Measurements from ENCODE around the gene PI4KB. TPM values are rescaled to one million over a fixed set of nuclear protein-coding genes. Genes with fewer than 3 reads are reported as not detected.

PI4KB gene
- total RNA-seq, 1 experiment from 2014 or later = 50.7 TPM

- BruUV-seq (replicated peaks) = no TSS peak
- Mint-ChIP-seq H3K4me3 (ENCODE audit: low read depth, unreplicated experiment) (no peak overlapping the region), H3K36me3 (ENCODE audit: insufficient read depth, unreplicated experiment) (peaks cover 19% of the 10 kb centered on the region), H3K27me3 (ENCODE audit: unreplicated experiment) (peaks cover 17% of the 10 kb centered on the region), H3K27ac (ENCODE audit: unreplicated experiment) (no peak overlapping the region), H3K4me1 (ENCODE audit: low read depth, unreplicated experiment) (peaks cover 33% of the 10 kb centered on the region), H3K9me3 (ENCODE audit: low read depth, unreplicated experiment) (peaks cover under 1% of the 10 kb centered on the region)
- intact Hi-C loops (cut with micrococcal nuclease; ENCODE audit: unreplicated experiment) = no loop called here
- DNase-seq = no peak
- TF ChIP-seq CTCF (IDR thresholded peaks at IDR 0.05; ENCODE audit: unreplicated experiment) = no peak
- CTCF ChIA-PET = no interaction called here
These were observed 41.4 kb upstream of the PI4KB start for GRCh38 chr1:151368393-151369301.

- BruUV-seq (replicated peaks) = no TSS peak
- H3K36me3 Mint-ChIP-seq (ENCODE audit: insufficient read depth, unreplicated experiment) = peaks cover 19% of the 10 kb centered on the region
- H3K9me3 Mint-ChIP-seq (ENCODE audit: low read depth, unreplicated experiment) = peaks cover 5% of the 10 kb centered on the region
- peaks cover 25% of the 10 kb centered on the region for H3K4me1 Mint-ChIP-seq (ENCODE audit: low read depth, unreplicated experiment)
- intact Hi-C loops (cut with micrococcal nuclease; ENCODE audit: unreplicated experiment) = no loop called here
- no peak overlapping the region for H3K27ac Mint-ChIP-seq (ENCODE audit: unreplicated experiment)
- no peak for DNase-seq
- CTCF ChIA-PET = interaction anchor here (0.7 kb wide), 1 partner anchor 7 kb away, joined by 3 read pairs; no protein-coding TSS in a partner anchor
- H3K4me3 Mint-ChIP-seq (ENCODE audit: low read depth, unreplicated experiment) = no peak overlapping the region
- peaks cover 17% of the 10 kb centered on the region for H3K27me3 Mint-ChIP-seq (ENCODE audit: unreplicated experiment)
- no peak for TF ChIP-seq CTCF (IDR thresholded peaks at IDR 0.05; ENCODE audit: unreplicated experiment)
These were observed 40.6 kb upstream of the PI4KB start for GRCh38 chr1:151367658-151368392.

GRCh38 chr1:151364996-151365395 is 37.8 kb upstream of the PI4KB start:
- no peak overlapping the region for H3K4me3 Mint-ChIP-seq (ENCODE audit: low read depth, unreplicated experiment)
- DNase-seq = no peak
- H3K4me1 Mint-ChIP-seq (ENCODE audit: low read depth, unreplicated experiment) = no peaks in the 10 kb centered on the region
- H3K27me3 Mint-ChIP-seq (ENCODE audit: unreplicated experiment) = peaks cover 17% of the 10 kb centered on the region
- peaks cover 4% of the 10 kb centered on the region for H3K36me3 Mint-ChIP-seq (ENCODE audit: insufficient read depth, unreplicated experiment)
- peak; percentile 36 for TF ChIP-seq CTCF (IDR thresholded peaks at IDR 0.05; ENCODE audit: unreplicated experiment)
- intact Hi-C loops (cut with micrococcal nuclease; ENCODE audit: unreplicated experiment) = no loop called here
- no peak overlapping the region for H3K27ac Mint-ChIP-seq (ENCODE audit: unreplicated experiment)
- H3K9me3 Mint-ChIP-seq (ENCODE audit: low read depth, unreplicated experiment) = peaks cover 13% of the 10 kb centered on the region
- no TSS peak for BruUV-seq (replicated peaks)
- CTCF ChIA-PET = no interaction called here

- intact Hi-C loops (cut with micrococcal nuclease; ENCODE audit: unreplicated experiment) = no loop called here
- Mint-ChIP-seq H3K27me3 (ENCODE audit: unreplicated experiment) (peaks cover 17% of the 10 kb centered on the region), H3K4me1 (ENCODE audit: low read depth, unreplicated experiment) (no peaks in the 10 kb centered on the region), H3K9me3 (ENCODE audit: low read depth, unreplicated experiment) (peaks cover 13% of the 10 kb centered on the region), H3K27ac (ENCODE audit: unreplicated experiment) (no peak overlapping the region), H3K36me3 (ENCODE audit: insufficient read depth, unreplicated experiment) (peaks cover 4% of the 10 kb centered on the region), H3K4me3 (ENCODE audit: low read depth, unreplicated experiment) (no peak overlapping the region)
- no peak for TF ChIP-seq CTCF (IDR thresholded peaks at IDR 0.05; ENCODE audit: unreplicated experiment)
- CTCF ChIA-PET = no interaction called here
- no peak for DNase-seq
- BruUV-seq (replicated peaks) = no TSS peak
These were observed 35.3 kb upstream of the PI4KB start for GRCh38 chr1:151362308-151363155.
